Measurements from ENCODE around the gene GABRG3. TPM values are rescaled to one million over a fixed set of nuclear protein-coding genes. Genes with fewer than 3 reads are reported as not detected.

Gene GABRG3
- total RNA-seq, 1 experiment from 2014 or later = 0.15 TPM

DNA sequence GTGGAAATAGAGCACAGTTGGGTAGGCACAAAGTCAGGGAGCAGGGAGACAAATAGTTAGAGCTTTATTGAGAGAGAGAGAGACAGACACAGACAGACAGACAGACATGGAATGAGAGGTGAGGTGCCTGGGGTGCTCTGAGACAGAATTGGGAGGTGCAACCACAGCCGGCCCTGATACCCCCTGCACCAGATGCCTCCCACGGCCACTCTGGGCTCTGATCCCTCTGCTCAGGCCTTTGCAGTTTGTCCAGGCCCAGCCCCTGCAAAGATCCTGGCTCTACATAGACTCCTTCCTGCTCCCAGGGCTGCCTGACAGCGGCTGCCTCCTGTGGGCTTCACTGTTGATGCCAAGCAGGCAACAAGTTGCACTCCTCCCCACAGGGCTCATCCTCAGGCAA lies 283.8 kb downstream of the GABRG3 start:
- Histone ChIP-seq H4K8ac (replicated peaks; ENCODE audit: insufficient read length, low read depth, low read length) (no peak overlapping the region), H4K20me1 (ENCODE audit: control insufficient read depth, insufficient read depth, insufficient read length) (no peaks in the 10 kb centered on the region), H3K27me3 (ENCODE audit: insufficient read depth, low read length) (no peaks in the 10 kb centered on the region), H3K18ac (ENCODE audit: insufficient read length, low read depth, low read length) (no peak overlapping the region), H4K5ac (ENCODE audit: insufficient read length, low read depth, low read length) (no peak overlapping the region), H3K23ac (ENCODE audit: insufficient read length, low read depth, low read length) (no peak overlapping the region), H3T11ph (ENCODE audit: low read length) (no peak overlapping the region), H2BK120ac (ENCODE audit: low read depth, low read length, poor library complexity, severe bottlenecking) (no peak overlapping the region), H3K23me2 (ENCODE audit: insufficient read length, low read depth, low read length, poor library complexity, severe bottlenecking) (no peaks in the 10 kb centered on the region), H3K79me2 (ENCODE audit: insufficient read depth, low read length) (no peaks in the 10 kb centered on the region), H3K4me2 (ENCODE audit: insufficient read depth, insufficient read length, low read length) (no peak overlapping the region), H3K4ac (ENCODE audit: low read depth, low read length) (no peak overlapping the region), H3K4me1 (ENCODE audit: insufficient read depth, low read length) (peaks cover 7% of the 10 kb centered on the region; the same call in 1 of the 2 replicates), H3K9ac (ENCODE audit: extremely low read depth, insufficient read length, low read length) (no peak overlapping the region), H2AFZ (ENCODE audit: low read length) (no peak overlapping the region), H2BK12ac (ENCODE audit: insufficient read length, low read depth, low read length) (no peak overlapping the region), H4K91ac (ENCODE audit: insufficient read length, low read depth, low read length) (no peak overlapping the region), H2AK5ac (ENCODE audit: insufficient read length, low read length) (no peak overlapping the region), H3K79me1 (ENCODE audit: insufficient read depth, low read depth, low read length, poor library complexity, severe bottlenecking) (no peaks in the 10 kb centered on the region), H3K56ac (ENCODE audit: insufficient read length, low read depth, low read length) (no peak overlapping the region), H2BK15ac (ENCODE audit: low read depth, low read length) (no peak overlapping the region), H3K14ac (ENCODE audit: insufficient read depth, low read length) (no peak overlapping the region), H2BK5ac (ENCODE audit: insufficient read length, low read length) (no peak overlapping the region), H2BK20ac (ENCODE audit: low read depth, low read length, poor library complexity, severe bottlenecking) (no peak overlapping the region), H3K9me3 (ENCODE audit: control insufficient read depth, low read depth, low read length) (no peaks in the 10 kb centered on the region), H3K27ac (ENCODE audit: insufficient read length, low read depth, low read length) (no peak overlapping the region)
- H3K27me3 Mint-ChIP-seq (ENCODE audit: low read depth) = peaks cover 2% of the 10 kb centered on the region; the same call in 1 of the 2 replicates
- H3K4me3 Mint-ChIP-seq = no peak overlapping the region
- no peak for TF ChIP-seq CTCF (conservative IDR thresholded peaks at IDR 0.05)
- H3K27ac Mint-ChIP-seq = peak overlapping the region in 1 of 3 experiments; percentile 49; a peak in 1 of 7 replicates
- DNase-seq = no peak
- H3K9me3 Mint-ChIP-seq = no peaks in the 10 kb centered on the region
- peaks cover 22 to 24% of the 10 kb centered on the region in 2 experiments for H3K4me1 Mint-ChIP-seq
- WGBS (ENCODE audit: extremely low coverage, insufficient read length, low lambda C conversion rate) = no CpG with 5 or more reads among the region's 3 CpGs
- H3K36me3 Mint-ChIP-seq (ENCODE audit: insufficient read depth in 1 of 3, low read depth in 3 of 3) = no peaks in the 10 kb centered on the region
